H4 (cell line): ENCODE data around the gene TJP2. TPM values are rescaled to one million over a fixed set of nuclear protein-coding genes. Genes with fewer than 3 reads are reported as not detected.

Source experiments
- DNase-seq: peaks from one replicate; pipeline ENCODE4 v3.0.0-alpha.2; 2015; ENCODE audit warnings: low spot score
- total RNA-seq: library from RNA; depleted of rRNA; stranded (reverse); fragments of >200 nt; shearing (Covaris generic); gene quantifications from 2 replicates; pipeline ENCODE4 v1.2.3, GENCODE V29; 2014; rRNA removed

TJP2 gene
- total RNA-seq, result 8.2 and 10.7 TPM in 2 replicates

DNA sequence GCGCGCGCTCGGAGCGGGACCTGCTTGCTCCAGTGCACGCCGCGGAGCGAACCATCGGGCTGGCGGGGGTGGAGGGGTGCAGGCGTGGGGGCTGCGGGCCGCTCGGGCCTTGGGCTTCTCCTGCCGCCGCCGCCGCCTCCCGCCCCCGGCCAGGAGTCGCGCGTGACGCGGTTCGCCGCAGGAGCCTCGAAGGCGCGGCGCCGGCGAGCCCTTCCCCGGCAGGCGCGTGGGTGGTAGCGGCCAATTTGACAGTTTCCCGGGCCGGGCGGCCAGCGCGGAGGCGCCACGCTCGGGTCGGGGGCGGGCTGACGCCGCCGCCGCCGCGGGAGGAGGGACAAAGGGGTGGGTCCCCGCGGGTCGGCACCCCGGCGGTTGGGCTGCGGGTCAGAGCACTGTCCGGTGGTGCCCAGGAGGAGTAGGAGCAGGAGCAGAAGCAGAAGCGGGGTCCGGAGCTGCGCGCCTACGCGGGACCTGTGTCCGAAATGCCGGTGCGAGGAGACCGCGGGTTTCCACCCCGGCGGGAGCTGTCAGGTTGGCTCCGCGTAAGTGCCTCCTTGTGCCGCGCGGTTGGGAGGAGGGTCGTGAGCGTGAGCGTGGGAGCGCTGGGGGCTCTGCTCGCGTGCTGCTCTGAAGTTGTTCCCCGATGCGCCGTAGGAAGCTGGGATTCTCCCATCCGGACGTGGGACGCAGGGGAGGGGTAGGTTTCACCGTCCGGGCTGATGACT lies at the start of gene TJP2:
Gene TJP2 (plus strand): TSS at position 387 of the 725 bp plus-strand sequence. CDS start 96 bp downstream, at position 483.
- peak; percentile 53 for DNase-seq

DNA sequence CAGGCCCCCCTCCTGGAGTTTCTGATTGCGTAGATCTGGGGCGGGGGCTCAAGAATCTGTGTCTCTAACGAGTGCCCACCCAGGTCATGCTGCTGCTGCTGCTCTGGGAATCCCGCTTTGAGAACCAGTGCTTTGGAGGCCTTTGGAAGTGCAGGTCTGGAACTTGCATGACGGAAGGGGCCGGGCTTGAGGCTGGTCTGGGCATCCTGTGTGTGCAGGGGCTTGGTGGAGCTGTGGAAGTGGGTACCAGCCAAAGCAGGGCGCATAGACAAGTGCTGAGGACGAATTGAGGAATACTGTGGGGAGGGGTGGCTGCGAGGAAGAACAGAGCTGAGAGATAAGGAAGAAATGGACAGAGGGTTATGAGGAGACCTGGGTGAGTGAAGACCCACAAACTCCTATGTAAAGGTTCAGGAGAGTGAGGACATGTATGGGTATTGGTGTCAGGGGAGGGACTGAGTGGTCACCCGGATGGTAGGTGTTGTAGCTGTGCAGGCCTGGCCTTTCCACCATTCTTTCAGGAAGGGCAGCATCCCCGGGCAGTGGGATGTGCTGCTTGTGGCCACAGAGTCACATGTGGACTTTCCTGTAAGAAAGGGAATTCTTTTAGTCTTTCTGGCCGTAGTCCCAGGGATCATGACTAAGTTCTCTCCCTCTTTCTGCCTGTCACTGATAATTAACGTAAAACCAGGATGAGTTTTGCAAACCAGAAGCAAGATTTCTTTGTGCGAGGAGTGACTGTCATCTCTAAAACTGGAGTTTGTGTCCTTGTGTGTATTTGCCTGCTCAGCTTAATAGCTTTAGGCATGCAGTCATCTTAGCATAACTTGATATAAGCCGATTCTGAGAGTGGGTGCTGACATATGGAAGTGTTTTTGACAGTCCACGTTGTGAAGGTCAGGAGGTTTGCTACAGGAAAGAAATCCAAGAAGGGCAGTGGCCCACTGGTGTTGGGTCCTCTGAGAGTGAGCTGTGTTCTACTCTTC lies 43.3 kb upstream of the TJP2 start:
- peak; percentile 25 for DNase-seq

DNA sequence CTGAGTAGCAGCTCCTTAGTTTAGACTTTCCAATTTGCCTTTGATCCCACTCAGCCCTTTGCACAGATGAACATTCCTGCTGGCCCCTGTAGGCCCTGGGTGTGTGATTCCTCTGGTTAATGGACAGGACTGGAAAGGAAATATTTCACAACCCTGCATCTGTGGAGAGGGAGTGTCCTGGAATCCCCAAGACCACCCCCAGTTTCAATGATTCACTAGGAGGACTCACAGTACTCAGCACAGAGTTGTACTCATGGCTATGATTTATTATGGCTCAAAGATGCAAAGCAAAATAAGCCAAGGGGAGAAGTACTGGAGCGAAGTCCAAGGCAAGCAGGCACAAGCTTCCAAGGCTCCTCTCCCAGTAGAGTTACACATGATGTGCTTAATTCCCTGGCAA lies 42.4 kb upstream of the TJP2 start:
- DNase-seq, result no peak

DNA sequence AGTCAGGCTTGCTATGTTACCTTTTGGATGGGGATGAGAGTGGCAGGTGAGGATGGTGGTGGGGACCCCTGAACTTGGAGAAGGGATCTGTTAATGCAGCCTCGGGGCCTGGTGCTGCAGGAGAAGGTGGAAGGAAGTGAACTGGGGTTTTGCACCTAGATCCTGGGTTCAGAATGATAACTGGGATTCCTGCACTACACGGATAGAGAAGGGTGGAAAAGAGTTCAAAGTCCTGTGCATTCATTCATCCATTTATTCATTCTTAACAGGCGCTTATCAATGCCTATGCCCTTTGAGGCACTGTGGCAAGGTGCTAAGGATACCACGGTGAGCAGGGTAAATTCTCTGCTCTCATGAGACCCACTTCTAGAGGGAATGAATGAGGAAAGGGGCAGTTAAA lies 41.7 kb upstream of the TJP2 start:
- no peak for DNase-seq

DNA sequence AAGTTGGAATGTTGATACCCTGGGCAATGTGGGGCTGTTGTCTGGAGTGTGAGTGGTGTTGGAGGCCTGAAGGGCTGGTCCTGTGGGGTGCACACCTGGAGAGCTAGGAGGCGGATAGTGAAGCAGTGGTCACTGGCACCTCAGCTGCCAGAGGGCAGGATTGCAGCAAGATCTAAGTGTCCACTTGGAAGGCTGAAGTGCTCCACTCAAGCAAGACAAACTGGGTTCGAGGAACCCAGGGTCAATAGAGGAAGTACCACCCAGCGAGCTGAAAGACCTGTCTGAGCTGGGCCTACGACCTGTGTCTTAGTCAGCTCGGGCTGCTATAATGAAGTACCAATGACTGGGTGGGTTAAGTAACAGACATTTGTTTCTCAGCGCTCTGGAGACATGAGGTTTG lies 39.7 kb upstream of the TJP2 start:
- DNase-seq, result no peak

DNA sequence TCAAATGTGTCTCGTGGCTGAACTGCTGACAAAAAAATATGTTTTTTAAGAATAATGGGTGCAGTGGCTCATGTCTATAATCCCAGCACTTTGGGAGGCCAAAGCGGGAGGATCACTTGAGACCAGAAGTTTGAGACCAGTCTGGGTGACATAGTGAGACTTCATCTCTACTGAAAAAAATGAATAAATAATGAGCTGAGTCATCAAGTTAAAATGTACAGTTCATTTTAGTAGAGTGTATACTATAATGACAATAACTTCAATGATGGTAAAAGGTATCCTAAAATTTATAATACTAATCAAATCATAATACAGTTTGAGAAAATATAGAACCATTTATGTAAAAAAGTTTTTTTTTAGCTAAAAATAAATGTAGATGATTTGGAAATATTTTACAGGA lies 37.9 kb upstream of the TJP2 start:
- no peak for DNase-seq

DNA sequence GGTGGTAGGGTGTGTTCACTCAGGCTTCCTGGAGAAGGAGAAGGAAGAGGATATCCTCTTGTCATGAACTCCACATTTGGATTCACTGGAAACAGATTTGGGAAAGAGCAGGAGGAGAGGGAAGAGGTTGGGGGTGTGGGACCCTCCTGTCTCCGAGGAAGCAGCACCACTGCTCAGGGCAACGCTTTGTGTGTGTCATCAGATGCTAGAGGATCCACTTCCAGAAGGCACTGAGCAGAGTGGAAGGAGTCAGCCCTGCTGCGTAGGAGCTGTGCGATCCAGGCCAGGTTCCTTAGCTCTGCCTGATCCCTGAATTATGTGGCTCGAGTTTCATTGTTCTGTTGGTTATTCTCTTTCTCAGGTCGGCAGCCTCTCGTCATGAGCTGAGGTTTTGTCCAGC lies 37.3 kb upstream of the TJP2 start:
- no peak for DNase-seq

DNA sequence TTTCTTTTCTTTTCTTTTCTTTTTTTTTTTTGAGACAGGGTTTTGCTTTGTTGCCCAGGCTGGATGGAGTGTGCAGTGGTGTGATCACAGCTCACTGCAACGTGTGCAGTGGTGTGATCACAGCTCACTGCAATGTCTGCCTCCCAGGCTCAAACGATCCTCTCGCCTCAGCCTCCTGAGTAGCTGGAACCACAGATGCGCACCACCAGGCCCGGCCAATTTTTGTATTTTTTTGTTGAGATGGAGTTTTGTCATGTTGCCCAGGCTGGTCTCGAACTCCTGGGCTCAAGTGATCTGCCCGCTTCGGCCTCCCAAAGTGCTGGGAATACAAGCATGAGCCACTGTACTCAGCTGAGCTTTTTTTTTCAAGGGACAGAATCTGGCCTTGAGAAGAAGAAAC lies 36.8 kb upstream of the TJP2 start:
- DNase-seq, result no peak

DNA sequence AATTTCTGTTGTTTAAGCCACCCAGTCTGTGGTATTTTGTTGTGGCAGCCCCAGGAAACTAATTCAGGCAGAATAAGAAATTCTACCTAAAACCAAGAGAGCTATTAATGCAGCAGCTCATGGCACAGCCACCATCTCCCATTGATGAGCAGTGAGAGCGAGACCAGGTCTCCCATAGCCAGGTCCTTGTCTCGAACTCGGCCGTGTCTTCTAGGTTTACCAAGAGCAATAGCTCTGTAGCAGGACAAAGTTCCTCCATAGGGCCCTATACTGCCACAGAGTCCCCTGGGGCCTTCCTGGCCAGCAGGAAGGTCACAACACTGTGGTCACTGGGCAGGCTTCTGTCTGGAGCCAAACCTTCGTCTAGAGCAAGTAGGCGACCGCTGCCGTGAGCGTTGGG lies 34.5 kb upstream of the TJP2 start:
- no peak for DNase-seq

DNA sequence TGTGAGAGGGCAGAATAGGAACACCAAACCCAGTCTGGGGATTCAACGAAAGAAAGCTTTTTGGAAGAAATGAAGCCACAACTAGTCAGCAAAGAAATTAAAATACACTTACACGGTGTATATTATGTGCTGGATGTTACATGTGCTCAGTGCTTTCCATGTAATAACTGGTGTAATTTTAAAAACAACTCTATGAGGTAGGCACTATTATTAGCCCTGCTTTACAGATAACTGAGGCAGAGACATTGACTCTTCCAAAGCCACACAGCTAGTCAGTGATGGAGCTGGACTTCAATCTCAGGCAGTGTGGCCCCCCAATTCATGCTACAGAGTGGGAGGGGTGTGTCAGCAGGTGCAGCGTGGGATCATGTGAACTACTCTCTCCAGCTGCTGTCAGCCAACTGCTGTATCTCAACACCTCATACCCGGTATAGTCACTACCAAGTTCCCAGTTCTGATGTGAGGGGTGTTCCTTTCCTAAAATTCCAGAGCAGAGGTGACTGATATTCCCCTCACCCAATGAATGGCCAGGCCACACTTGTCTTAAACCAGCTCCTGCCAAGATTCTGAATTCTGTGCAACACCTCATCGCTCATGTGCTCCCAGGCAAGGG lies 33.8 kb upstream of the TJP2 start:
- DNase-seq, result no peak

DNA sequence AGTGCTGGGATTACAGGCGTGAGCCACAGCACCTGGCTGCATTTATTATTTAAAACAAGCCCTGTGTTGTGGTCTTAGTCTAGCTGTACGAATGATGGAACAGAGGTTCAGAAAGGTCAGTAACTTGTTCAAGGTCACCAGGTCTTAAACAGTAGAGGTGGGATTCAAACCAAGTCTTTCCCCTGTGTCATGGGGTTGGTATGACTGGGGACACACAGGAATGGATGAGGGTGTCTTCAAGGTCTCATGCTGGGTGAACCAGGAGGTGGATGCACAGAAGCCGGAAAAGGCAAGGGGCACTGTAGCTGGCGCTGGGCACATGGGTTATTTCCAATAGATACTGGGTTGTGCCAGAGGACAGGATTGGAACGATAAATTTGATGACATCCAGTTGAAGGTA lies 32.2 kb upstream of the TJP2 start:
- DNase-seq, result no peak

DNA sequence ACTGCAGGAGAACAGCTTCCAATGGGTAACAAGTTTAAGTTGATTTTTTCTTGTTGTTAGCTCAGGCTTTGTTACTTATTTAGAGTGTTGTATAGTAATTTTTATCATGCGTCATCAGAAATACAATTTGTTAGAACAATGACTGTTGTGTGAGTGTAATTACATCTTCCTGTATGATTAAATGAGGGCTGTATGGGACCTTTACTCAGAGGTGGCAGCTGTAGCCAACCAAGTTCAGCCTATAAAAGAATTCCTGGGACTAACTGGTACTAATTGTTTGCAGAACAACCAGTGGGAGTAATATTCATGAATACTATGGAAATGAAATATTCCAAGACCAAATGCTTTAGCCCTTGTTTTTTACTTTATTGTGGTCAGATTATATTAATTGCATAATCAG lies 30.8 kb upstream of the TJP2 start:
- no peak for DNase-seq

DNA sequence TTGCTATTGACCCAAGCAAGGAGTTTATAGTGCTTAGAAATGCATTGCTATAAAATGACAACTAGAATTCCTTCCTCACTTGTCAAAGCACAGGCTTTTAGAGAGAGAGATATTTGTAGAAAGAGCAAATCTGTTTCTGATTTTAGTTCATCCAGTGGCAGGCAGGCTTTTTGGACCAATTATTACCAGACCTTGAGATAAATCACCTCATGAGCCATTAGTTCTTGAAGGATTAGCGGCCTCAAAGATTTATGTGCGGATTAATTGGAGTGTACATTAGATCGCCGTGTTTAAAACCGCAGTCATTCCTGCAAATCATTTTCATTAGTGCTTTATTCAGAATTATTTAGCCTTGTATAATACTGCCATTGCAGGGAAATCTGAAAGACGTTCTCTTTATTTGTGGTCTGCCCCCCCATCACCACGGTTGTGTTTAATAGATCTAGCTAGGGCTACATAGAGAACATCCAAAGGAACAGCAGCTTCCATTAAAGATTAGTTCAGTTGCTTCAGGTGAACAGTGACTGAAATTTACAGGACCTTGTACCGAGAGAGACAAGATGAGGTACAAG lies 28.8 kb upstream of the TJP2 start:
- no peak for DNase-seq

DNA sequence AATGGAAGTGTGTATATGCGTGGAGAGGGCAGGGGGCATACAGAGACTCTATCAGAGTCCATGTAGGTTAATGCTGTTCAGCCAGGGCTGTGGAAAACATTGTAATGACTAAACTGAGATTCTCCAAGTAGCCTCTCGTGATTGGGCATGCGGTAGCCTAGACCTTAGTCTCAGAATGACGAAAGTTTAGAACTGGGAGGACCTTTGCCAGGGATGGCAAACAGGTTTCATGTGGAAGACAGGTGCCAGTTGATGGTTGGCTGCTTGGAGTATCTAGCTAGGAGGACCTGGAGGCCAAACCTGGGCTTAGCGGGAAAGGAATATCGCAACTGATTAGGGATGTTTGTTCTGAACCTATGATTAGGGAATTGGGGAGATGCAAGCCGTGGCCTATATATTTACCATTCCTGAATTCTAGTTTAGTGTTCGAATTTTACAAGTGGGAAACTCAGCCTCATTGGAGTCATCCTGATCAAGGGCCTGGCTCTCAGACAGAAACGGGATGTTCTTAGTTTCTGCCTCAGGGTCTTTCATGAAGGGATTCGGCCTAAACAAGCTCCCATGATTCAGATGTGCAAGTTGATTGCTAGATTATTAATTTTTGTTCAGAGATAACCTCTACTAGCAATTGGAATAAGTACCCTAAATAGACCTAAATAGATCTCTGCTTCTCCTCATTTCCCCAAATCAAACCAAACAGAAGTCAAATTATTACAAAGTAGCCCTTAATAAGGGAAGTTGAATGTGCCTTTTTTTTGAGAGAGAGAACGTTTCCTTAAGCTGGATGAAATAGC lies 26.8 kb upstream of the TJP2 start:
- DNase-seq, result no peak

DNA sequence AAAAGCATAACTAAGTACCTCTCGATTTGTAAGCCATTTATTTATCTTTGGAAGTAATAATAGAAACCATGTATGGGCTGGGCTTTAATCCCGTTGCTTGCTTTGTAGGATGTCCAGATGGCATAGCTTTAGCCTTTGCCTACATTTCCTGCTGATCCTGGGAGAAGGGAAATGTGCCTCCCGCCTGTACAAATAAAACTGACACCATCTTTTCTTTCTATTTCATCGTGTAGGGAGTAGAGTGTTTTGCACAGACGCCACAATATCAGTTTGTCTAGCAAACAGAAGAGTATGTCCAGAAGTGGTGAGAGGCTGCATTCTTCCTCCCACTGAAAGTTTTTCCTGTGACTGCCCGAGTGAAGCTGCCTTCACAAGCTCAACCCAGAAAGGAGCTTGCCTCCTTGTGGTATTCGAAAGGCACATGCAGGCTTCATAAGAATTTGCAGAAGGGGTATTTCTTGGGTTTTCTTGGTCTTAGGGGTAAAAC lies 24.7 kb upstream of the TJP2 start:
- DNase-seq, result no peak

DNA sequence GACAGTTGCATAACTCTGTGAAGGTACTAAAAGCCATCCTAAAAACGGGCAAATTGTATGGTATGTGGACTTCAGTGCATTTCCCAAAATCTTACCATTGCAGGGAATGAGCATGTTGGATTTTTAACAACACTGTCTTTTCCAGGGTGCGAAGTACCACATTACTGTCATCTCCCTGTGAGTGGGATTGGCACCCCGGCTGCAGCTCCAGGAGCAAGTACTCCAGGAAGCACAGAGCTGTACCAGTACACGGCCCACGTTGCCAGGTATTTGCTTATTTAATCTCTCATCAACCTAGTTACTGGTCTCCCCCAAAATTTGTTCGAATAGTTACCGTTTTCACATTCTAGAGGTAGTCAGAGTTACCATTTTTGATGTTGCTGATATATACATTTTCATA lies 22.6 kb upstream of the TJP2 start:
- DNase-seq, result no peak

DNA sequence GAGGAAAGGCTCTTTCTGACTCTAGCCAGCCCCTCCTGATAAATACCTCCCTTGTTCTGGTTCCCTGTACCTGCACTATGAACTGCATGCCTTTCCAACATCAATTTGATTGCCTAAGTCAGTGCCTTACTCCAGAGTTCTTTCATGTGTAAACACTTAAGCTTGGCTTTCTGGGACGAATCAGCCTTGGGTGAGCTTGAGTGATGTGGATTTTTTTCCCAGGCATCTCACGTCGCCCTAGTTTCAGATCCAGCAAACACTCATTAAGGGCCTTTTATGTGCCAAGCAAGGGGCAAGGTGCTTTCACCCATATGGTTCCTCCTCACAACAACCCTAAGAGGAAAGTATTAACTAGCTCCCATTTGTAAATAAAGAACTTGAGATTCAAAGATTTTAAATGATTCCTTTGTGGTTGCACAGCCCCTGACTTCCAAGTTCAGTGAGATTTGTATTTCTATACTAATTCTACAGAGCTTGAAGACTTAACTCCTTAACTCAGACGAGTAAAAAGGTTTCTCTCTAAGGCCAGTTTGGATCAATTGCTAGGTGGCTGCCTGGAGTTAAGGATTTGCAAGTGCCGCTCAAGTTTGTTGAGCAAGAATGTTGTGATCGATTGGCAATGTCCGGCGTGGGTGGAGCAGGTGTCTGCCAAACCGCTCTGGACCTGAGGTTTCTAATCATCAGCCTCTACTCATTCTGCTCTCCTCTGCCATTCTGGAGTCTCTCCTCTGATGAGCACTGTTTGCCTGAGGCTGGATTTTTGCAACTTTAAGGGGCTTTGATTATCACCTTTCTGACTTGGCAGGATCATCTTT lies 20.2 kb upstream of the TJP2 start:
- DNase-seq, result no peak

DNA sequence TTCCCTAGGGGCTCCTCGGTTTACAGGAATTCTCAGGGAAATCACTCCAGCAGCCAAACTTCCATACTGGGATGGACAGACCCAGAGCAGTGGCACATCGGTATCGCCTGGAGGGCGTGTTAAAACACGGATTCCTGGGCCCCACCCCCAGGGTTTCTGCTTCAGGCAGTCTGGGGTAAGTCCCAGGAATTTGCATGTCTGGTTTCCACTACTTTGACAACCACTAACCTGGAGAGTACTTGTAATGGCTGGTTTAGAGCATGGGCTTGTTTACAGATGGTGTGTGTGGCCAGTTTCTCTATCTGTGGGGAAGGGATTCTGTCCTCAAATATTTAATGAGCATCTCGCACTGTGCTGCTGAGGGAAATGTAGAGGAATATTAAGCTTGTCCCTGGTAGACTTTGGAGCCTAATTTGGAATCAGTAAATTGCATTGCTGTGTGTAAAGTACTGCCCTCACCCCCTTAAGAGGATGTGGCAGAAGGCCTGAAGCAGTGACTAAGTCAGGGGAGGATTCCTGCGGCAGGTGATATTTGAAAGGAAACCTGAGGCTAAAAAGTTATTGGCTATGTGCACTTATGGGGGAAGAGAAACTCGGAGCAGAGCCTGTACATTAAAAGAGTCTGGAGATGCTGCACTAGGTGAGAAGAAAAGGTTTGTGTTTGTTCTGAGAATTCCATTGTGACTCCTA lies 18.6 kb upstream of the TJP2 start:
- DNase-seq, result no peak

DNA sequence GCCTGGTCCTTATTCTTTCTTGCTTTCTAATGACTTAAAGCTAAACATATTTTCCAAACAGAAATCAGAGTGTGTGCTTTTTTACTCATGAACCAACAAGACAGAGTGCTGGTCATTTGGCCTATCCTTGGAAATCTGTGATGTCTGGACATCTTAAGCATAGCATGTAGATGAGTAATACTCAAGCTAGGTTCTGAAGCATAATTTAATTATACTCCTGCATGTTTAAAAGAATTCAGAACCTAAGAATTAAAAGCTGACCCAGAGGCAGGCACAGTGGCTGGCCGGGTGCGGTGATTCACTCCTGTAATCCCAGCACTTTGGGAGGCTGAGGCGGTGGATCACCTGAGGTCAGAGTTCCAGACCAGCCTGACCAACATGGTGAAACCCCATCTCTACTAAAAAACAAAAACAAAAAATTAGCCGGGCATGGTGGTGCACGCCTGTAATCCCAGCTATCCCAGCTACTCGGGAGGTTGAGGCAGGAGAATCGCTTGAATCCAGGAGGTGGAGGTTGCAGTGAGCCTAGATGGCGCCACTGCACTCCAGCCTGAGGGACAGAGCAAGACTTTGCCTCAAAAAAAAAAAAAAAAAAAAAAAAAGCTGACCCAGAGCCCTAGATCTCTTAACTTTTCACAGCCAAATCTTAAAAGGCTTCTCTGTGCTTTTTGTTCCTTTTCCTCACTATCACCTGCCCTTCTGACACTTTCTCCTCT lies 16.2 kb upstream of the TJP2 start:
- DNase-seq, result no peak
